ENCODE results near the gene DES.

Gene DES

DNA sequence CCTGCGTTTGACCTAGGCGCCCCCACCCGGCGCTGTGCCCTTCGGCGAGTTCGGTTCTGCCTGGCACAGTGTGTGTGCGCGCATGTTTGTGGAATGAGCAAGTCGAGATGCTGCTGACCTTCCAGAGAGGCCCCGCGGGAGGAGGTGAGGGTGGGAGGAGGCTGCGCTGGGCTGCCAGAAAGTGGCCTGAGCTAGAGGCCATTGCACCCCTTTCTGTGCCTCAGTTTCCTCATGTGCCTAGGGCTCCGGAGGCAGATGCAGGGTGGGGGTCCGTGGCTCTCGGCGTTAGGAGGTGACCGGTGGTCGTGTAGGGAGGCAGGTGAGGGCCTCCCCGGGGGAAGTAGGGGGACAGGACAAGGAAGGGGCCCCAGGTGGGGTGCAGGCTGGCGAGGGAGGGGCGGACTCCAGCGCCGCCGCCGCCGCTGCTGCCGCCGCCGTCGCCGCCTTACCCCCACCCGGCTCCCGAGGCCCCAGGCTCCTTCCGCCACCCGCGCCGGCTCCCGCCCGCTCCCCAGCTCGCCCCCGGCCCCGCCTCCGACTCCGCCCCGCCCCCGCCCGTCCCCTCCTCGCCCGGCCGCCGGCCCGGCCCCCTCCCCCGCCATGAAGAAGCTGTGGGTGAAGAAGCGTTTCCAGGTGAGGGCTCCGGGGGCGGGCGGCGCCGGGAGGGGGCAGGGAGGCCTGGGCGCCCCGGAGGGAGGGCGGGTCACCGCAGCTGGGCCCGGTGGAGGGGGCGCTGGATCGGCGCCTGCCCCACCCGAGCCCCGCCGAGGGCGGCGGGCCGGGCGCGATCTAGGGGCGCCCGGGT lies 23.5 kb downstream of the DES start:
- no peak for DNase-seq

DNA sequence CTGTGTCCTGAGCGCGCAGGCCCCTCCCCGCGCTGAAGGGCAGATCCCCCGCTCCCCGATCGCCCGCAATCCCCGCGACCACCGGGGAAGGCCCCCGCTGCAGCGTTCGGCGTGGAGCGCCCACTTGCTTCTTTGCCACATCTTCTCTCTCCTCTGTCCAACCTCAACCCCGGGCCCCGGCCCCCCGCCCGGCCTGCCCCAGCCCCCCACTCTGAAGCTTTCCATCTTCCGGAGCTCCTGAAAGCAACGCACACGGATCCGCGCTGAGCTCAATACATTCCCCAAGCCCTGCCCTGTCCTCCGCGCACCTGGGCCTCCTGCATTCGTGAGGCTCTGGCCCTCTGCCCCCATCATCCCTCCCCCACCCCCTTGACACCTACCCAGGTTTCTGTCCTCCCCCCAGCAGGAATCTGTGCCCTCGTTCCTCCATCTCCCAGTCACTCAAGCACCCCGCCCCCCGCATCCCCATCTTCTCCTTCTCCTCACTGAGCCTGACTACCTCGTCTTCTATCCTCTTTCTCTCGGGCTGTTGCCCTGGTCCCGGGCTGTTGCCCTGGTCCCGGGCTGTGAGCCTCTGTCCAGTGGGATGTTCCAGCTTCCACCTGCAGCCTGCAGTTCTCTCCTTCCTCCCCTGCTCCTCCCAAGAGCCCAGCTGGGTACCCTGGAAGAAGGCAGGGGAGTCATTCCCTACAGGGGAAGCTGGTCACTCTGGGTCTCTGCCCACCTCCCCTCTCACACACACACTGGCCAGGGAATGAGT lies 24.3 kb downstream of the DES start:
- no peak for DNase-seq

DNA sequence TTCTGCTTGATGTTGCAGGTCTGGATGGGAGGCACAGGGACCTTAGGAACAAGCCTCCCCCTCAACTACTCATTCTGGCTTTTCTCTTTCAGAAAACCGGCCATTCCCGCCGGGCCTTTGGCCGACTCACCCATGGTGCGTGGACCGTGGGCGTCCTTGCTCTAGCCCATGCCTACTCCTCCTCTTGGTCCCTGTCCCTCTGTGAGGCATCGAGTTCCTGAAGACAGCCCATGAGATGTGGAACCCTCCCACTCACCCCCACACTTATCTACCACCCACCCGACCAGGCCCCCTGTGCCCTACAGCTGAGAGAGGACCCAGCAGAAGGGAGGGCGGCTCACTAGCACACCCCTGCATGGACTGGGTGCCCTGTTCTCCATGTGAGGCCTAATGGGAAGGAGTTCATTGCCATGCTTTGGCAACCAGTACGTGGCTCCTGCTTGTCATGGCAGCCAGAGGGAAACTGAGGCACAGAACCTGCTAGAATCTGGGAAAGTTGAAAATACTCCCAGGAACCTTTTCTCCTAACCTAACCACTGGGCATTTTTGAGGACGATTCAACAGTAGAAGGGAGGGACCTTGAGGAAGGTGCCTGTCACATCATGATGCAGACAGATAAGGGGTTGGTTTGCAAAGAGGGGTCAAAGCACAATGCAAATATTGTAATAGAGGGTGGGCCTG lies 25.0 kb downstream of the DES start:
- DNase-seq, result no peak

DNA sequence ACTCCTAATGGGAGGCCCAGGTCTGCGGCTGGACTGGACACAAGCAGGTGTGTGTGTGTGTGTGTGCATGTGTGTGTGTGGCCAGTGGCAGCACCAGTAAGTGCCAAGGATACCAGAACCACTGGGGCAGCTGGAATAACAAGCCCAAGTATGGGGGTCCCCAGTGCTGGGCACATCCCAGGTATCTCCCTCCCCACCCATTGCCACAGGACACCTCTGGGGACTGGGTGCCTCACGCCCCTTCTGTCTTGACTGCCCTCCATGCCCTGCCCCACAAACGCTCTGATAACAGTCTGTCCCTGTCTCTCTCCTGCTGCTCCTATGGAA lies 25.5 kb downstream of the DES start:
- DNase-seq, result no peak

DNA sequence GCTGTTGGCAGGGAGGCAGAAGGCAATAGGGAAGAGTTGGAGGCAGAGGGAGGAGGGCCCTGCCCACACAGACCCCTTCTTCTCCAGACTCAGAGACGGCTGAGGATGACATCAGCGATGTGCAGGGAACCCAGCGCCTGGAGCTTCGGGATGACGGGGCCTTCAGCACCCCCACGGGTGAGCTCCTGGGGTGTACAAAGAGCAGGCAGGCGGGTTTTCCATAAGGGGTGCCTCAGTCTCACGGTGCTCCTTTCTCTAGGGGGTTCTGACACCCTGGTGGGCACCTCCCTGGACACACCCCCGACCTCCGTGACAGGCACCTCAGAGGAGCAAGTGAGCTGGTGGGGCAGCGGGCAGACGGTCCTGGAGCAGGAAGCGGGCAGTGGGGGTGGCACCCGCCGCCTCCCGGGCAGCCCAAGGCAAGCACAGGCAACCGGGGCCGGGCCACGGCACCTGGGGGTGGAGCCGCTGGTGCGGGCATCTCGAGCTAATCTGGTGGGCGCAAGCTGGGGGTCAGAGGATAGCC lies 26.5 kb downstream of the DES start:
- no peak for DNase-seq

DNA sequence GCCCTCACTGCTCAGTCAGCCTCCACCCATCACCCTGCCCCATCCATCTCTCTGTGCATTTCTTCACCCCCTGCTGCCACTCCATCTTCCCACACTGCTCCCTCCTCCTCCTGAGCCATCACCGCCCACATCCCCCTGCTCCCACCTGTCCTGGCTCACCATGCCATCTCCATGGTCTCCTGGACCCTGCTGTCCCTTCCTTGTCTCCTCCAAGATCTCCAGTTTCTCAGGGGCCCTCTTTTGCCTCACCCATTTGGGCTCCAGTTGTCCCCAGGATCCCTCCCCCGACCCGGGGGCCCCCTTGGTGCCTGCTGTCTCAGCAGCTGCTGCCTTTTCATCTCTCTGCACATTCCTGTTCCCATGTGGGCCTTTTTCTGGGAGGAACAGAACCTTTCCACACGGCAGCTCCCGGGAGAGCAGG lies 27.1 kb downstream of the DES start:
- no peak for DNase-seq

DNA sequence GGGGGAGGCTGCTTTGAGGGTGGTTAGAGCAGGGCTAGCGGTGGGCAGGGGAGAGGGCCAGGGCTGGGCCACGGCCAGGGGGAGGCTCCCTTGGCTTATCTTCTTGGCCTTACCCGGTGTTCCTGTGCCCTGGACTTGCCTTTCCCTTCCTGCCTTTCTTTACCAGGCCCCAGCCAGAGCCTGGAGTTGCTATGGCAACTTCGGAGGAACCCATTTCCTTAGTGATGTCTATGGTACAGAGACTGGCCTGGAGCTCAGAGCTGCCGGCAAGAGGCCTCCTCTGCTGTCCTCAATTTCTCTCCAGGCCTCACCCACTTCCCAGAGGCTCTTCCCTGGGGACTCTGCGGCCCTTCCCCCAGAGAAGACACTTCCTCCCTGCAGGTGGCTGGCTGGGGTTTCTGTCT lies 27.9 kb downstream of the DES start:
- DNase-seq, result no peak

DNA sequence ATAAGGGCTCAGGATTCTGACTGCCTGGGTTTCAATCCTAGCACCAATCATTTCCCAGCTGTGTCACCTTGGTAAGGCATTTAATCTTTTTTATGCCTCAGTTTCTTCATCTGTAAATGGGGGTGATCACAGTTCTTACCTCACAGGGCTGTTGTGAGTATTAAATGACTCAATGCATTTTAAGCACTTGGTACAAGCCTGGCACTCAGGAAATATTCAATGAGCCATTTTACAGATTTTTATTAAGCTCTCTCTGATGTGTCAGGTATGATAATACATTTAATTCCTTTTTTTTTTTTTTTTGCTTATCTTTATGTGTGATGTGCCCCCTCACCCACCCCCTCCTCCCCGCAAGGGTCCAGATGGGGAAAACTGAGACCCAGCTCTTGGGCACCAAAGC lies 28.5 kb downstream of the DES start:
- DNase-seq, result no peak

DNA sequence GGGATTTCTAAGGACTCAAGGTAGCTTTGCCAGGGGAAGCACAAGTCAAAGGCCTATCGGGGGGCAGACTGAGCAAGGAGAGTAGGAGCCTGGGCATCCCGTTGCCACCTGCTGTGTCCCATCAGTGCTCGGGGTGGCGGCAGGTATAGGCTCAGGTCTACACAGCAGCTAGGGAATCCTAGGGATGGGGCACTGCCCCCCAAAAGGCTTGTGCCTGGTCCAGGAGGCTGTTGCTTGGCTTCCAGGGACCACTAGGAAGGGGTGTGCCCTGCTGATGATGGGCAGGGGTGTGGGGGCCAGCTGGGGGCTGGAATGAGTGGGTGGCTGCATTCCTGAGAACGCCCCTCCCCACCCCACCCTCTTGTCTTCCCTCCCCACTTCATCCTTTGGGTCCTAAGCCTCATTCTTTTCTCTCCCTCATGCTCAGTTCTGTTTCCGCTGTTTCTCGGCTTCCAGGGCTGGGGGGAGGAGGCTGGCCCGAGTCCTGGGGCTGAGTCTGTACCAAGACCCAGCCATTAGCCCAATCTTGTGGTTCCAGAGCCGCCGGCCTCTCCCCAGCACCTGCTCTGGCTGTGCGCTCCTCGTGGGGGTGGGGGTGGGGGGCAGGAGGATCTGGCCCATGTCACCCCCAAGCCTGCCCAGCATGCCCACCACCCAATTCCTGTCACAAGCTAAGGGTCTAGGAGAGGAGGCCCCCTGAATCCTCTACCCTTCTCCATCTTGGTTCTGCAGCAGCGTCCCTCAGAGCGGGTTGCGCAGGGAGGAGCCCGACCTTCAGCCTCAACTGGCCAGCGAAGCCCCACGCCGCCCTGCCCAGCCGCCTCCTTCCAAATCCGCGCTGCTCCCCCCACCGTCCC lies 29.3 kb downstream of the DES start:
- no peak for DNase-seq

DNA sequence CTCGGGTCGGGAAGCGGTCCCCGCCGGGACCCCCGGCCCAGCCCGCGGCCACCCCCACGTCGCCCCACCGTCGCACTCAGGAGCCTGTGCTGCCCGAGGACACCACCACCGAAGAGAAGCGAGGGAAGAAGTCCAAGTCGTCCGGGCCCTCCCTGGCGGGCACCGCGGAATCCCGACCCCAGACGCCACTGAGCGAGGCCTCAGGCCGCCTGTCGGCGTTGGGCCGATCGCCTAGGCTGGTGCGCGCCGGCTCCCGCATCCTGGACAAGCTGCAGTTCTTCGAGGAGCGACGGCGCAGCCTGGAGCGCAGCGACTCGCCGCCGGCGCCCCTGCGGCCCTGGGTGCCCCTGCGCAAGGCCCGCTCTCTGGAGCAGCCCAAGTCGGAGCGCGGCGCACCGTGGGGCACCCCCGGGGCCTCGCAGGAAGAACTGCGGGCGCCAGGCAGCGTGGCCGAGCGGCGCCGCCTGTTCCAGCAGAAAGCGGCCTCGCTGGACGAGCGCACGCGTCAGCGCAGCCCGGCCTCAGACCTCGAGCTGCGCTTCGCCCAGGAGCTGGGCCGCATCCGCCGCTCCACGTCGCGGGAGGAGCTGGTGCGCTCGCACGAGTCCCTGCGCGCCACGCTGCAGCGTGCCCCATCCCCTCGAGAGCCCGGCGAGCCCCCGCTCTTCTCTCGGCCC lies 30.1 kb downstream of the DES start:
- no peak for DNase-seq

DNA sequence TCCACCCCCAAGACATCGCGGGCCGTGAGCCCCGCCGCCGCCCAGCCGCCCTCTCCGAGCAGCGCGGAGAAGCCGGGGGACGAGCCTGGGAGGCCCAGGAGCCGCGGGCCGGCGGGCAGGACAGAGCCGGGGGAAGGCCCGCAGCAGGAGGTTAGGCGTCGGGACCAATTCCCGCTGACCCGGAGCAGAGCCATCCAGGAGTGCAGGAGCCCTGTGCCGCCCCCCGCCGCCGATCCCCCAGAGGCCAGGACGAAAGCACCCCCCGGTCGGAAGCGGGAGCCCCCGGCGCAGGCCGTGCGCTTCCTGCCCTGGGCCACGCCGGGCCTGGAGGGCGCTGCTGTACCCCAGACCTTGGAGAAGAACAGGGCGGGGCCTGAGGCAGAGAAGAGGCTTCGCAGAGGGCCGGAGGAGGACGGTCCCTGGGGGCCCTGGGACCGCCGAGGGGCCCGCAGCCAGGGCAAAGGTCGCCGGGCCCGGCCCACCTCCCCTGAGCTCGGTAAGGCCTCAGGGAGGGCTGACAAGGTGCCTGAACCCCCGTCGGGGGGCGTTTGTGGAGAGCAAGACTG lies 30.7 kb downstream of the DES start:
- DNase-seq, result no peak

DNA sequence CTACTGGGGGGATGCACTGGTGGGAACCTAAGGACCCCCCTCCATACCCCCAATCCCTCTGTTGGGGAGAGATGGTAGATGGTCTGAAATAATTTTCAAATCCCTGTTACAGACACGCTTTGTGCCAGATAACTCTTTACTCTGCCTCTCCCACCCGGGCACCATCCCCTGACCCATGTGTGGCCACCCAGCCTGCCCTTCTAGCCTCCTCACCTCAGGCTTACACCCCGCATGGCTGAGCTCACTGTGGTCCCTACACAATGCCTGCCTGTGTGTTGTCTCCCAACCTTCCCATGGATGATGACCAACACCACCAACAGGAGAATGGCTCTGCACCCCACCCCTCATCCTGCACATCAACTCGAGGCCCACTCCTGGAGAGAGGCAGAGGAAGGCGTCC lies 31.4 kb downstream of the DES start:
- no peak for DNase-seq

DNA sequence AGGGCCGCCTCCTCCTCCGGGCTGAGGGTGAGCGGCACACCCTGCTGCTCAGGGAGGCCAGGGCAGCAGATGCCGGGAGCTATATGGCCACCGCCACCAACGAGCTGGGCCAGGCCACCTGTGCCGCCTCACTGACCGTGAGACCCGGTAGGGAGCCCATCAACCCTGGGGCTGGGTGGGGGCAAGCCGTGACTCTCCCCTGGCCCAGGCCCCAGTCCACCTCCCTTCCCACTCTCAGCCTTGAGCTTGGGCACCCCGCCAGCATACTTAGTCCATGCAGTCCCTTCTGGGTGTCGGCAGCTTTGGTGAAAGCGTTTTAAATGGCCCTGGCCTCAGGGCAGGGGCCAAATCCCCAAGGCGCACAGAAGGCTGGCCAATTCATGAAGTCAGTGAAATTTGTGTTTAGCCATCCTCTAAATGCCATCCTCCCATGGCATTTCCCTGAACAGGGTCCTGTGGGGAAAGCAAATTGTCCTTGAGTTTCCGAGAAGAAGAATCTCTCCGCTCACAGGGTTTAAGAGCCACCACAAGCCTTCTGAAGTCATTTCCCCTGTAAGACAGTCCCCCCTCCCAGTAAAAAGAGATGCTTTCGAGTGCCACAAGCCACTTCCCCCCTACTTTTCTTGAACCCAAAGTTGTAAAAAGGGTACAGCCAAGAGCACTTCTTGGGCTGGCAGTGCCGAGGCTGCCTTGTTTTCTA lies 33.6 kb downstream of the DES start:
- DNase-seq, result no peak

DNA sequence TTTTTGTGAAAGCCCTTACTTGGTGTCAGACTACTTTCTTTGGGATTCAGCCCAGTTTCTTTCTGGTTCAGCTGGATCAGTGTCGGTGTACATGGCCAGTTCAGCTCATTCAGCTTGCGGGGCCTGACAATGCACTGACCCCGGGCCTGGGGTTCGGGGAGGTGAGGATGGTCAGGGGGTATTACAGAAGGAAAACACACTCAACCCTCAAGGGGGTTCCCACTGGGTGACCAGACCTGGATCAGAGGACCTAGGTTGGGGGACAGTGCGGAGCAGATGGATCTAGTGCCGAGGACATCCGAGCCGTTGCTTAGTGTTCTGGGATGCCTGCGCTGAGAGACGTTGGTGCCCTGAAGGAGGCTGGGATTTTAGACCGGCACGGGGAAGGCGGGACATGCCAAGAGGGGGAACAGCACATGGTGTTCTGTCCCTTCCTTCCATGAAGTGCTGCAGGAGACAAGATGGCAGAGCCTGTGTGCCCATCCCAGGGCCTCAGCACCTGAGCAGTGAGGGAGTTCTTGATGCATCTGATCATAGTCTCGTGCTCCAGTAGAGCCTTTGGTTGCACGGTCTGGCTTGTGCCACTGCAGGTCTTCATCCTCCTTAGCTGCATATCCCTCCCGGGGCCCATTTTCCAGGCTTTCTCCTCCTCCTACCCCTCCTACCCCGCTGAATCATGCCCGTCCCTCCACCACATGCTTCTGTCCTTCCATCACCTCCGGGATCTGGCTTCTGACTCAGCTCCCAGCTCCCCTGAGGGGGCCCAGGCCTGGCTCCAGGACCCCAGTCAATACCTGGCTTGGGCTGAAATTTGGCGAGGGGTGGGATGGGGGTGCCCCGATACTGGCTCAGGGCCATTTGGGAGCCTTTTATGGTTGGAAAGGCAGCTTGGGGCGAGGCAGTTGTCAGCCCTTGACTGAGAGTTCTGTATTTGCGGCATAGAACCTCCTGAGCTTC lies 34.5 kb downstream of the DES start:
- no peak for DNase-seq

DNA sequence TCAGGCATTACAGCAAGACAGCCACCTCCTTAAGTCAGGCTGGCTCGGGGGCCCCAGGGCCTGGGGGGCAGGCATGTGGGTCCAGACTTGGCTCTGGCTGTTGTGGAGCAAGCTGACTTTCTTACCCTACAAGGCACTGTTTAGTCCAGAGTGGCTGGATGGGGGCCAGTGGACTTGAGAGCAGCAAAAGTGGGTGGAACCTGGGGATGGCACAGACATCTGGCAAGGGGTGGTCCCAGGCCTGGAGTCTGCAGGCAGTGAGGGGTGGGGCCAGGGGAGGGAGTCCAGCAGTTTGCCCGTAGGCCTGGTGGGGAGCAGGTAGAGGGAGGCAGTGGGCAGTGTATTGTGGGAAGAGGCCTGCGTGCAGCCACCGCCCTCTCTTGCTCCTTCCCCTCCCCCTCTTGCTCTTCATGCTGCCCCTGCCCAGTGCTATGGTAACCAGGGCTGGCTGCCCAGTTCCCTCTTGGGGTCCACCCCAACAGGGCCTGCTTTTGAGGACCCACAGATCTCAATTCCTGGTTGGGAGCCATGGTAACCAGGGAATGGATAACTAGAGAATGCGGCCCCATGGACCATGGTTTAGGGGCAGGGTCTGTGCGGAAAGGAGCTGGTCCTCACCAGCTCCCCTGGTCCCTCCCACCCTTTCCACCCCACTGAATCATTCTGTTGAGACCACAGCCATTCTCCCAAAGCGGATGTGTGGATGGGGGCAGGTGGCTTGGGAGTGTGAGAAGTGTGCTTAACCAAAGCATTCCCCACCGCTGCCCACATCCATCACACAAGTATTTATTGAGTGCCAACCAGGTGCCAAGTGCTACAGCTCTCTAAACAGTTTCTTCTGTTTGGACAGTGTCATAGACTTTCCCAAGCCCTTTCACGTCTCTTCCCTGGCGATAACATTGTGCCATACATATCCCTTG lies 35.8 kb downstream of the DES start:
- no peak for DNase-seq

DNA sequence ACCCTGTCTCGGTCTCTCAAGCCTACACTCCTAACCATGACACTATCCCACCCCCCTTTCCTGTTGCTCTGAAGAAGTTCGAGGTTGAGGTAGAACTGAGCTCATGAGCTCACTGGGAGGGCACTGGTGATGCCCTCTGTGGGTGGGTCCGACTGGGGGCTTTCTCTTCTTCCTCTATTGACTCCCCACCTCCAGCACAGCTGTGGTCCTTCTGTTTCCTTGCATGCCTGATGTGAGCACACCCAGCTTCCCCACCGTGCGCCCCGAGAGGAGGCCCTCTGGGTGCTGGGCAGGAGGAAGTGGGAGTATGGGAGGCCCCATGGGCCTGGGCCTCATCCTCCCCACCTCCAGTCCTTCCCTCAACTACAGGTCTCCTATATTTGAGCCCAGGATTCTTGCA lies 37.4 kb downstream of the DES start:
- DNase-seq, result no peak

DNA sequence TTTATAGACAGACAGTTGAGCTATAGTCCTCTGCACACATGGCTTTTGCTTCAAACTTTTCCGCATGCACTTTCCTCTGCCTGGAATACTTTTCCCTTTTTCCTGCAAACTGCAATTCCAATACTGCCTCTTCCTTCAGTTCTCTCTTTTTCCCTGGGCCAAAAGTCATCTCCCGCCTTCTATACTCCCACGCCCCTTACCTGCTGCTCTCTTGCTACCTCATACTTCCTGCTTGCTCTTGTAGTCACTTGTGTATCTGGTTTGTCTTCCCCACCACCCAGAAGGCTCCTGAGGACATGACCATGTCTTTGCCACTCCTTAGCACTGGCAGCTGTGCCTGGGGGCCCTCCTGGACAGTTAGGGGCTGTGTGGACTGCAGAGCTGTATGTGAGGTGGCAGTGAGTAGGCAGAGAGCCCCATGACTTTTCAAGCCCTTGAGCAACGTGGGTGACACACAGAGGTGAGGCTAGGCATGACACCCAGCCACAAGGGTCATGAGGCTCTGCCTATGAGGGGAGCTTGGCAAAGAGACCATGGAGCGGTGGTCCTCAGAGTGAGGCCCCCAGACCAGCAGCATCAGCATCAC lies 39.7 kb downstream of the DES start:
- DNase-seq, result no peak

DNA sequence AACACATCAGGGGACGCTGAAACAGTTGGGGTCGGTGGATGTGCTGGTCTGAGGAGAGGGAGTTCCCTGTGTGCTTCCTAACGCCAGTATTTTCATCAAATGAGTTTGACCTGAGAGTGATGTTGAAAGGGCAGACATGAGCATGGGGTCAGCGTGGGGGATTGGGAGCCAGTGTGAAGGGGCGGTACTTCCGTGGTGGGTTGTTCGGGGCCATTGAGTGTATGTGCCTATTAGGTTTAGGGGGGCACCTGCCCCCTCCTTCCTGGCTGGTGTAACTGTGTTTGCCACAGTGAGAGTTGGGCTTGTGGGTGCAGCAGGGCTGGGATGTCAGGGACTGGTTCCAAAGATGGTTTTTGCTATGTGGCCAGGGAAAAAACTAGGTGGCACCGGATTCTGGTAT lies 40.8 kb downstream of the DES start:
- DNase-seq, result no peak

Data from NCI-H1436 treated with DMSO at 0.1 percent for 48 hours (cell line).